Subcutaneous abdominal adipose tissue (tissue), 5 donors: ENCODE results near the gene RAP1GAP2.

ENCODE experiments used
- H3K27ac ChIP-seq: one replicate; pipeline ENCODE4 v1.7.0; 2013; ENCODE audit warnings: low read depth, mild to moderate bottlenecking, inconsistent platforms, low read length, moderate library complexity
- H3K27me3 ChIP-seq, 5 donors: one replicate each; pipeline ENCODE4 v1.7.0; 2013; ENCODE audit warnings: low read length in 5 of 5, inconsistent platforms in 1 of 5; ENCODE audit not compliant: control insufficient read depth in 5 of 5, insufficient read depth in 4 of 5
- H3K36me3 ChIP-seq, 5 donors: one replicate each; pipeline ENCODE4 v1.7.0; 2013; ENCODE audit warnings: low read length in 5 of 5; ENCODE audit not compliant: control insufficient read depth in 5 of 5, insufficient read depth in 5 of 5
- H3K4me1 ChIP-seq, 5 donors: one replicate each; pipeline ENCODE4 v1.7.0; 2013; ENCODE audit warnings: low read length in 5 of 5, mild to moderate bottlenecking in 3 of 5, moderate library complexity in 1 of 5; ENCODE audit not compliant: control insufficient read depth in 5 of 5, insufficient read depth in 5 of 5
- H3K4me3 ChIP-seq, 5 donors: one replicate each; pipeline ENCODE4 v1.7.0; 2013; ENCODE audit warnings: low read length in 5 of 5, low read depth in 1 of 5
- H3K9ac ChIP-seq, 5 donors: one replicate each; pipeline ENCODE4 v1.7.0; 2013; ENCODE audit warnings: low read length in 5 of 5, mild to moderate bottlenecking in 4 of 5, moderate library complexity in 3 of 5
- H3K9me3 ChIP-seq, 5 donors: one replicate each; pipeline ENCODE4 v1.7.0; 2013; ENCODE audit warnings: low read length in 5 of 5; ENCODE audit not compliant: control insufficient read depth in 5 of 5
- donor health status: healthy.
- donor health status: healthy.
- donor health status: healthy.
- donor health status: healthy.
- donor health status: healthy.

The RAP1GAP2 gene

GRCh38 chr17:2872282-2872681 is 76.0 kb downstream of the RAP1GAP2 start:
- H3K9me3 ChIP-seq = no peaks in the 10 kb centered on the region
- H3K27me3 ChIP-seq = peaks cover 3 to 6% (median 5%) of the 10 kb centered on the region in 5 donors
- H3K4me1 ChIP-seq = peaks cover 0 to 7% (median 0%) of the 10 kb centered on the region in 5 donors
- H3K27ac ChIP-seq = no peak overlapping the region
- no peak overlapping the region for H3K9ac ChIP-seq
- no peak overlapping the region for H3K4me3 ChIP-seq
- no peaks in the 10 kb centered on the region for H3K36me3 ChIP-seq

GRCh38 chr17:2874189-2874686 is 78.0 kb downstream of the RAP1GAP2 start:
- H3K9me3 ChIP-seq = no peaks in the 10 kb centered on the region
- H3K36me3 ChIP-seq = no peaks in the 10 kb centered on the region
- peaks cover 2 to 6% (median 5%) of the 10 kb centered on the region in 5 donors for H3K27me3 ChIP-seq
- no peak overlapping the region for H3K4me3 ChIP-seq
- H3K9ac ChIP-seq = no peak overlapping the region
- no peak overlapping the region for H3K27ac ChIP-seq
- H3K4me1 ChIP-seq = no peaks in the 10 kb centered on the region

GRCh38 chr17:2875608-2876007 is 79.4 kb downstream of the RAP1GAP2 start:
- H3K4me3 ChIP-seq = no peak overlapping the region
- no peak overlapping the region for H3K27ac ChIP-seq
- H3K9ac ChIP-seq = no peak overlapping the region
- H3K4me1 ChIP-seq = no peaks in the 10 kb centered on the region
- H3K9me3 ChIP-seq = no peaks in the 10 kb centered on the region
- no peaks in the 10 kb centered on the region for H3K36me3 ChIP-seq
- H3K27me3 ChIP-seq = peaks cover 0 to 6% (median 3%) of the 10 kb centered on the region in 5 donors

- no peaks in the 10 kb centered on the region for H3K9me3 ChIP-seq
- H3K9ac ChIP-seq = no peak overlapping the region
- no peaks in the 10 kb centered on the region for H3K36me3 ChIP-seq
- no peaks in the 10 kb centered on the region for H3K4me1 ChIP-seq
- no peak overlapping the region for H3K27ac ChIP-seq
- no peak overlapping the region for H3K4me3 ChIP-seq
- peaks cover 0 to 3% (median 2%) of the 10 kb centered on the region in 5 donors for H3K27me3 ChIP-seq
Measured at GRCh38 chr17:2876467-2876866, 80.2 kb downstream of the RAP1GAP2 start.

- Histone ChIP-seq H3K27ac (no peak overlapping the region), H3K27me3 (peaks cover 0 to 8% (median 0%) of the 10 kb centered on the region in 5 donors), H3K9me3 (peaks cover 0 to 3% (median 0%) of the 10 kb centered on the region in 5 donors)
Measured at GRCh38 chr17:2878751-2879254, 82.6 kb downstream of the RAP1GAP2 start.

GRCh38 chr17:2880050-2880449 is 83.8 kb downstream of the RAP1GAP2 start:
- H3K4me1 ChIP-seq = no peaks in the 10 kb centered on the region
- no peak overlapping the region for H3K9ac ChIP-seq
- H3K4me3 ChIP-seq = no peak overlapping the region

More at GRCh38 chr17:2878751-2879254, 82.6 kb downstream of the RAP1GAP2 start:
- H3K9ac ChIP-seq = no peak overlapping the region
- H3K4me3 ChIP-seq = no peak overlapping the region
- H3K4me1 ChIP-seq = no peaks in the 10 kb centered on the region
- no peaks in the 10 kb centered on the region for H3K36me3 ChIP-seq

GRCh38 chr17:2881295-2881694 is 85.1 kb downstream of the RAP1GAP2 start:
- Histone ChIP-seq H3K9ac (no peak overlapping the region), H3K36me3 (no peaks in the 10 kb centered on the region), H3K27me3 (peaks cover 0 to 8% (median 0%) of the 10 kb centered on the region in 5 donors), H3K9me3 (peaks cover 0 to 3% (median 0%) of the 10 kb centered on the region in 5 donors), H3K4me3 (no peak overlapping the region), H3K4me1 (no peaks in the 10 kb centered on the region), H3K27ac (no peak overlapping the region)

More at GRCh38 chr17:2880050-2880449, 83.8 kb downstream of the RAP1GAP2 start:
- Histone ChIP-seq H3K36me3 (no peaks in the 10 kb centered on the region), H3K9me3 (peaks cover 0 to 3% (median 0%) of the 10 kb centered on the region in 5 donors), H3K27me3 (peaks cover 0 to 8% (median 0%) of the 10 kb centered on the region in 5 donors), H3K27ac (no peak overlapping the region)

- Histone ChIP-seq H3K27me3 (peaks cover 0 to 8% (median 0%) of the 10 kb centered on the region in 5 donors), H3K27ac (no peak overlapping the region), H3K4me1 (no peaks in the 10 kb centered on the region), H3K9ac (no peak overlapping the region), H3K4me3 (no peak overlapping the region), H3K9me3 (peaks cover 0 to 3% (median 0%) of the 10 kb centered on the region in 5 donors), H3K36me3 (no peaks in the 10 kb centered on the region)
Measured at GRCh38 chr17:2883544-2884213, 87.4 kb downstream of the RAP1GAP2 start.

- Histone ChIP-seq H3K27ac (no peak overlapping the region), H3K4me1 (peaks cover 0 to 8% (median 5%) of the 10 kb centered on the region in 5 donors), H3K9ac (no peak overlapping the region)
Measured at GRCh38 chr17:2885733-2886132, 89.5 kb downstream of the RAP1GAP2 start.

GRCh38 chr17:2888326-2888725 is 92.1 kb downstream of the RAP1GAP2 start:
- Histone ChIP-seq H3K4me3 (no peak overlapping the region), H3K27ac (no peak overlapping the region), H3K27me3 (no peaks in the 10 kb centered on the region), H3K9ac (no peak overlapping the region), H3K9me3 (no peaks in the 10 kb centered on the region), H3K36me3 (no peaks in the 10 kb centered on the region), H3K4me1 (peaks cover 0 to 8% (median 5%) of the 10 kb centered on the region in 5 donors)

More at GRCh38 chr17:2885733-2886132, 89.5 kb downstream of the RAP1GAP2 start:
- H3K9me3 ChIP-seq = peaks cover 0 to 3% (median 0%) of the 10 kb centered on the region in 5 donors
- no peak overlapping the region for H3K4me3 ChIP-seq
- no peaks in the 10 kb centered on the region for H3K36me3 ChIP-seq
- peaks cover 0 to 8% (median 0%) of the 10 kb centered on the region in 5 donors for H3K27me3 ChIP-seq
